K562 (cell line): Measurements from ENCODE around the gene C2orf92. TPM values are rescaled to one million over a fixed set of nuclear protein-coding genes. Genes with fewer than 3 reads are reported as not detected.

Source experiments
- ATF7 ChIP-seq: fragments of 450-650 bp; IDR thresholded peaks from 2 replicates; pipeline ENCODE4 v1.7.1; 2014; ENCODE audit warnings: mild to moderate bottlenecking, moderate library complexity
- EP400 ChIP-seq: fragments of 450-650 bp; IDR thresholded peaks from 2 replicates; pipeline ENCODE4 v1.6.1; 2017; ENCODE audit warnings: antibody characterized with exemption, mild to moderate bottlenecking, moderate library complexity
- HDAC1 ChIP-seq, 2 experiments: fragments of 450-650 bp; IDR thresholded peaks; 2 replicates each; pipeline ENCODE4 v1.6.1; 2016 to 2017; ENCODE audit warnings: inconsistent platforms in 1 of 2, mild to moderate bottlenecking in 1 of 2, moderate library complexity in 1 of 2
- HLTF ChIP-seq: fragments of 450-650 bp; IDR thresholded peaks from 2 replicates; pipeline ENCODE4 v1.6.1; 2016
- HOMEZ ChIP-seq: fragments of 250-450 bp; sonication (Bioruptor Pico); IDR thresholded peaks from 2 replicates; pipeline ENCODE4 v1.4.0; 2020; ENCODE audit warnings: mild to moderate bottlenecking, moderate library complexity
- MLX ChIP-seq, 2 experiments: fragments of 450-650 bp in 1 of 2; sonication (generic) in 1 of 2; formaldehyde crosslinking; conservative IDR thresholded peaks; 2 replicates each; pipeline versions ENCODE4 v1.4.0 to v1.8.1; 2020 to 2022; ENCODE audit warnings: mild to moderate bottlenecking in 1 of 2, missing genetic modification reagents in 1 of 2
- PHF20 ChIP-seq: fragments of 450-650 bp; IDR thresholded peaks from 2 replicates; pipeline ENCODE4 v1.6.1; 2018; ENCODE audit not compliant: partially characterized antibody
- RNF2 ChIP-seq: sonication (generic); IDR thresholded peaks from 2 replicates; pipeline ENCODE4 v1.6.1; 2016
- SIN3B ChIP-seq: fragments of 450-650 bp; IDR thresholded peaks from 2 replicates; pipeline ENCODE4 v1.6.1; 2017; ENCODE audit warnings: low read depth, mild to moderate bottlenecking, moderate library complexity
- ZNF699 ChIP-seq: fragments of 250-450 bp; sonication (Bioruptor Pico); IDR thresholded peaks from 2 replicates; pipeline ENCODE4 v1.8.0; 2021; ENCODE audit warnings: mild to moderate bottlenecking, moderate library complexity; ENCODE audit not compliant: insufficient replicate concordance
- polyA plus RNA-seq, 8 experiments: library from polyadenylated mRNA; depleted of rRNA in 4 of 8; stranded (reverse) in 5 of 8; unstranded in 3 of 8; fragments of >200 nt; fragmentation: Nextera tagmentation in 2 of 8; fragmentation: Illumina TruSeq in 1 of 8; extraction: Ambion mirVana in 2 of 8; extraction: Trizol in 1 of 8; gene quantifications; 2 replicates each; pipeline versions ENCODE4 v1.2.1 to v1.2.3, GENCODE V29; 2011 to 2014; ENCODE audit warnings: inconsistent platforms in 1 of 8, missing spikeins in 1 of 8
- total RNA-seq, 7 experiments: library from RNA; depleted of rRNA in 6 of 7; stranded (reverse); fragments of >200 nt in 6 of 7; fragmentation: Illumina TruSeq in 2 of 7; extraction: Trizol in 2 of 7; gene quantifications; 2 replicates each; pipeline versions ENCODE4 v1.2.1 to v1.2.3, GENCODE V29; 2011 to 2021; ENCODE audit warnings: low replicate concordance in 1 of 7
- TF ChIP-seq, protein P1 (sequence below), 2 experiments: fragments of 450-650 bp; conservative IDR thresholded peaks; 2 replicates each; pipeline ENCODE4 v1.6.1; 2017; ENCODE audit warnings: mild to moderate bottlenecking in 2 of 2, moderate library complexity in 2 of 2
- TF ChIP-seq, protein P2 (sequence below): fragments of 450-650 bp; IDR thresholded peaks from 2 replicates; pipeline ENCODE4 v1.6.1; 2018; ENCODE audit not compliant: partially characterized antibody

The C2orf92 gene
- total and polyA plus RNA-seq, 9 of the 15 experiments (the other 6 are each of a cell fraction or from before 2014, with no cell fraction given) = 0.65 to 6.8 (median 3.6) TPM

GRCh38 chr2:97645695-97646629 lies 23.6 kb upstream of the C2orf92 start, which contains the start of gene COX5B (continued):
- no peak for TF ChIP-seq HOMEZ (CRISPR knock-in tag)
- 0 out of 2 replicates have a peak, but pooled peaks have one; percentile 43 for TF ChIP-seq RNF2
- TF ChIP-seq ZNF699 = no peak
- TF ChIP-seq, protein P1, sequence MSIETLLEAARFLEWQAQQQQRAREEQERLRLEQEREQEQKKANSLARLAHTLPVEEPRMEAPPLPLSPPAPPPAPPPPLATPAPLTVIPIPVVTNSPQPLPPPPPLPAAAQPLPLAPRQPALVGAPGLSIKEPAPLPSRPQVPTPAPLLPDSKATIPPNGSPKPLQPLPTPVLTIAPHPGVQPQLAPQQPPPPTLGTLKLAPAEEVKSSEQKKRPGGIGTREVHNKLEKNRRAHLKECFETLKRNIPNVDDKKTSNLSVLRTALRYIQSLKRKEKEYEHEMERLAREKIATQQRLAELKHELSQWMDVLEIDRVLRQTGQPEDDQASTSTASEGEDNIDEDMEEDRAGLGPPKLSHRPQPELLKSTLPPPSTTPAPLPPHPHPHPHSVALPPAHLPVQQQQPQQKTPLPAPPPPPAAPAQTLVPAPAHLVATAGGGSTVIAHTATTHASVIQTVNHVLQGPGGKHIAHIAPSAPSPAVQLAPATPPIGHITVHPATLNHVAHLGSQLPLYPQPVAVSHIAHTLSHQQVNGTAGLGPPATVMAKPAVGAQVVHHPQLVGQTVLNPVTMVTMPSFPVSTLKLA (conservative IDR thresholded peaks at IDR 0.05) = peak in 1 of 2 experiments; percentile 53; a peak in 1 of 4 replicates
- TF ChIP-seq, protein P2, sequence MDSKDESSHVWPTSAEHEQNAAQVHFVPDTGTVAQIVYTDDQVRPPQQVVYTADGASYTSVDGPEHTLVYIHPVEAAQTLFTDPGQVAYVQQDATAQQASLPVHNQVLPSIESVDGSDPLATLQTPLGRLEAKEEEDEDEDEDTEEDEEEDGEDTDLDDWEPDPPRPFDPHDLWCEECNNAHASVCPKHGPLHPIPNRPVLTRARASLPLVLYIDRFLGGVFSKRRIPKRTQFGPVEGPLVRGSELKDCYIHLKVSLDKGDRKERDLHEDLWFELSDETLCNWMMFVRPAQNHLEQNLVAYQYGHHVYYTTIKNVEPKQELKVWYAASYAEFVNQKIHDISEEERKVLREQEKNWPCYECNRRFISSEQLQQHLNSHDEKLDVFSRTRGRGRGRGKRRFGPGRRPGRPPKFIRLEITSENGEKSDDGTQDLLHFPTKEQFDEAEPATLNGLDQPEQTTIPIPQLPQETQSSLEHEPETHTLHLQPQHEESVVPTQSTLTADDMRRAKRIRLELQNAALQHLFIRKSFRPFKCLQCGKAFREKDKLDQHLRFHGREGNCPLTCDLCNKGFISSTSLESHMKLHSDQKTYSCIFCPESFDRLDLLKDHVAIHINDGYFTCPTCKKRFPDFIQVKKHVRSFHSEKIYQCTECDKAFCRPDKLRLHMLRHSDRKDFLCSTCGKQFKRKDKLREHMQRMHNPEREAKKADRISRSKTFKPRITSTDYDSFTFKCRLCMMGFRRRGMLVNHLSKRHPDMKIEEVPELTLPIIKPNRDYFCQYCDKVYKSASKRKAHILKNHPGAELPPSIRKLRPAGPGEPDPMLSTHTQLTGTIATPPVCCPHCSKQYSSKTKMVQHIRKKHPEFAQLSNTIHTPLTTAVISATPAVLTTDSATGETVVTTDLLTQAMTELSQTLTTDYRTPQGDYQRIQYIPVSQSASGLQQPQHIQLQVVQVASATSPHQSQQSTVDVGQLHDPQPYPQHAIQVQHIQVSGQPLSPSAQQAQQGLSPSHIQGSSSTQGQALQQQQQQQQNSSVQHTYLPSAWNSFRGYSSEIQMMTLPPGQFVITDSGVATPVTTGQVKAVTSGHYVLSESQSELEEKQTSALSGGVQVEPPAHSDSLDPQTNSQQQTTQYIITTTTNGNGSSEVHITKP = peak; percentile 45
- peak in 1 of 2 experiments; percentile 76; a peak in 2 of 4 replicates for TF ChIP-seq HDAC1 (IDR thresholded peaks at IDR 0.05)
- TF ChIP-seq EP400 = peak; percentile 74; the same call in 1 of the 2 replicates
- no peak for TF ChIP-seq MLX (CRISPR knock-in tag; conservative IDR thresholded peaks at IDR 0.05)
- peak; percentile 63; the same call in 1 of the 2 replicates for TF ChIP-seq ATF7
- TF ChIP-seq HLTF = no peak
- TF ChIP-seq SIN3B = peak; percentile 81
- TF ChIP-seq PHF20 = peak; percentile 89
